Measurements from ENCODE around the gene PPP1R16B.

The PPP1R16B gene

GRCh38 chr20:38878866-38879265 lies 73.4 kb downstream of the PPP1R16B start:
- TF ChIP-seq POLR2A (IDR thresholded peaks at IDR 0.05; ENCODE audit: low read depth, low read length) (no peak), PAX5 (IDR thresholded peaks at IDR 0.05; ENCODE audit: insufficient read depth, low read length, severe bottlenecking) (no peak), POU2F2 (IDR thresholded peaks at IDR 0.05; ENCODE audit: low read depth, low read length) (no peak), SPI1 (IDR thresholded peaks at IDR 0.05; ENCODE audit: low read depth, low read length) (no peak), TAF1 (IDR thresholded peaks at IDR 0.05; ENCODE audit: low read depth, low read length) (no peak), POLR2AphosphoS5 (IDR thresholded peaks at IDR 0.05; ENCODE audit: low read depth, low read length) (no peak)
- DNase-seq (ENCODE audit: insufficient read length, low spot score): no peak
- no peak for FAIRE-seq

GRCh38 chr20:38880952-38881735 lies 75.6 kb downstream of the PPP1R16B start:
- DNase-seq (ENCODE audit: insufficient read length, low spot score) (no peak), FAIRE-seq (peak; percentile 72)
- TF ChIP-seq TAF1 (IDR thresholded peaks at IDR 0.05; ENCODE audit: low read depth, low read length) (no peak), SPI1 (IDR thresholded peaks at IDR 0.05; ENCODE audit: low read depth, low read length) (no peak), POLR2AphosphoS5 (IDR thresholded peaks at IDR 0.05; ENCODE audit: low read depth, low read length) (no peak), POU2F2 (IDR thresholded peaks at IDR 0.05; ENCODE audit: low read depth, low read length) (no peak), POLR2A (IDR thresholded peaks at IDR 0.05; ENCODE audit: low read depth, low read length) (no peak), PAX5 (IDR thresholded peaks at IDR 0.05; ENCODE audit: insufficient read depth, low read length, severe bottlenecking) (no peak)

GRCh38 chr20:38881806-38882440 lies 76.4 kb downstream of the PPP1R16B start:
- FAIRE-seq: no peak

GRCh38 chr20:38882600-38882999 lies 77.1 kb downstream of the PPP1R16B start:
- no peak for DNase-seq (ENCODE audit: insufficient read length, low spot score)
- FAIRE-seq: no peak
- TF ChIP-seq SPI1 (IDR thresholded peaks at IDR 0.05; ENCODE audit: low read depth, low read length) (no peak), PAX5 (IDR thresholded peaks at IDR 0.05; ENCODE audit: insufficient read depth, low read length, severe bottlenecking) (no peak), POU2F2 (IDR thresholded peaks at IDR 0.05; ENCODE audit: low read depth, low read length) (no peak), TAF1 (IDR thresholded peaks at IDR 0.05; ENCODE audit: low read depth, low read length) (no peak), POLR2AphosphoS5 (IDR thresholded peaks at IDR 0.05; ENCODE audit: low read depth, low read length) (no peak), POLR2A (IDR thresholded peaks at IDR 0.05; ENCODE audit: low read depth, low read length) (no peak)

More at GRCh38 chr20:38881806-38882440, 76.4 kb downstream of the PPP1R16B start:
- TF ChIP-seq POU2F2 (IDR thresholded peaks at IDR 0.05; ENCODE audit: low read depth, low read length) (no peak), POLR2AphosphoS5 (IDR thresholded peaks at IDR 0.05; ENCODE audit: low read depth, low read length) (no peak), TAF1 (IDR thresholded peaks at IDR 0.05; ENCODE audit: low read depth, low read length) (no peak), PAX5 (IDR thresholded peaks at IDR 0.05; ENCODE audit: insufficient read depth, low read length, severe bottlenecking) (no peak), SPI1 (IDR thresholded peaks at IDR 0.05; ENCODE audit: low read depth, low read length) (no peak), POLR2A (IDR thresholded peaks at IDR 0.05; ENCODE audit: low read depth, low read length) (no peak)
- no peak for DNase-seq (ENCODE audit: insufficient read length, low spot score)

- TF ChIP-seq TAF1 (IDR thresholded peaks at IDR 0.05; ENCODE audit: low read depth, low read length) (no peak), POLR2A (IDR thresholded peaks at IDR 0.05; ENCODE audit: low read depth, low read length) (no peak), SPI1 (IDR thresholded peaks at IDR 0.05; ENCODE audit: low read depth, low read length) (no peak), POLR2AphosphoS5 (IDR thresholded peaks at IDR 0.05; ENCODE audit: low read depth, low read length) (no peak)
- DNase-seq (ENCODE audit: insufficient read length, low spot score) (no peak), FAIRE-seq (peak; percentile 5)
Measured at GRCh38 chr20:38883081-38883980, 77.8 kb downstream of the PPP1R16B start.

- FAIRE-seq: no peak
- DNase-seq (ENCODE audit: insufficient read length, low spot score): no peak
- TF ChIP-seq POLR2A (IDR thresholded peaks at IDR 0.05; ENCODE audit: low read depth, low read length) (no peak), POLR2AphosphoS5 (IDR thresholded peaks at IDR 0.05; ENCODE audit: low read depth, low read length) (no peak), POU2F2 (IDR thresholded peaks at IDR 0.05; ENCODE audit: low read depth, low read length) (peak; percentile 85), TAF1 (IDR thresholded peaks at IDR 0.05; ENCODE audit: low read depth, low read length) (no peak), PAX5 (IDR thresholded peaks at IDR 0.05; ENCODE audit: insufficient read depth, low read length, severe bottlenecking) (no peak), SPI1 (IDR thresholded peaks at IDR 0.05; ENCODE audit: low read depth, low read length) (no peak)
Measured at GRCh38 chr20:38883981-38884733, 78.7 kb downstream of the PPP1R16B start.

- DNase-seq (ENCODE audit: insufficient read length, low spot score): no peak
- no peak for FAIRE-seq
- no peak for TF ChIP-seq PAX5 (IDR thresholded peaks at IDR 0.05; ENCODE audit: insufficient read depth, low read length, severe bottlenecking)
- TF ChIP-seq POLR2AphosphoS5 (IDR thresholded peaks at IDR 0.05; ENCODE audit: low read depth, low read length): no peak
- no peak for TF ChIP-seq SPI1 (IDR thresholded peaks at IDR 0.05; ENCODE audit: low read depth, low read length)
- TF ChIP-seq TAF1 (IDR thresholded peaks at IDR 0.05; ENCODE audit: low read depth, low read length): no peak
- TF ChIP-seq POU2F2 (IDR thresholded peaks at IDR 0.05; ENCODE audit: low read depth, low read length): no peak
- no peak for TF ChIP-seq POLR2A (IDR thresholded peaks at IDR 0.05; ENCODE audit: low read depth, low read length)
Measured at GRCh38 chr20:38885357-38885756, 79.9 kb downstream of the PPP1R16B start.

- FAIRE-seq (no peak), DNase-seq (ENCODE audit: insufficient read length, low spot score) (no peak)
- TF ChIP-seq PAX5 (IDR thresholded peaks at IDR 0.05; ENCODE audit: insufficient read depth, low read length, severe bottlenecking) (no peak), POLR2AphosphoS5 (IDR thresholded peaks at IDR 0.05; ENCODE audit: low read depth, low read length) (no peak), POLR2A (IDR thresholded peaks at IDR 0.05; ENCODE audit: low read depth, low read length) (no peak), TAF1 (IDR thresholded peaks at IDR 0.05; ENCODE audit: low read depth, low read length) (no peak), SPI1 (IDR thresholded peaks at IDR 0.05; ENCODE audit: low read depth, low read length) (no peak), POU2F2 (IDR thresholded peaks at IDR 0.05; ENCODE audit: low read depth, low read length) (no peak)
Measured at GRCh38 chr20:38888059-38888831, 82.7 kb downstream of the PPP1R16B start.

All from GM12891 (cell line).